GM12878 (cell line): ENCODE data around the gene GFRA1. TPM values are rescaled to one million over a fixed set of nuclear protein-coding genes. Genes with fewer than 3 reads are reported as not detected.

Experiments
- ATAC-seq: fragments of 200-7000 bp; cut with Tn5 transposase; 3 replicates; pipeline ENCODE4 v1.9.1; 2020; ENCODE audit warnings: mild to moderate bottlenecking, moderate library complexity
- BruUV-seq: library from RNA; stranded (reverse); fragments of 400-500 nt; replicated peaks from 2 replicates; lab custom pipeline; 2021; lab: Mats Ljungman, UMichigan
- CTCF ChIA-PET: fragments of 300-600 bp; sonication (Branson Sonifier 250); formaldehyde crosslinking; extraction: SDS; loops from one replicate; lab custom pipeline; 2021; ENCODE audit warnings: inconsistent platforms; lab: Yijun Ruan, JAX
- POLR2A ChIA-PET: fragments of 350-600 bp; formaldehyde crosslinking; extraction: SDS; loops from one replicate; lab custom pipeline; 2021; ENCODE audit warnings: inconsistent platforms; lab: Charles Lee
- RAD21 ChIA-PET: fragments of 300-600 bp; sonication (Branson Sonifier 250); formaldehyde crosslinking; loops from one replicate; lab custom pipeline; 2023; ENCODE audit warnings: antibody characterized with exemption; ENCODE audit not compliant: unreplicated experiment; lab: Charles Lee
- SMC1A ChIA-PET: fragments of 300-600 bp; sonication (Branson Sonifier 250); formaldehyde crosslinking; loops from one replicate; lab custom pipeline; 2023; ENCODE audit not compliant: unreplicated experiment, uncharacterized antibody; lab: Charles Lee
- DNase-seq: peaks from one replicate; pipeline ENCODE4 v3.0.0-alpha.2; 2011; ENCODE audit warnings: low read depth, low spot score
- FAIRE-seq: peaks from 3 replicates; lab custom pipeline; 2011; peaks lifted over from hg19 to GRCh38; lab: Jason Lieb, UNC
- H2AFZ ChIP-seq: 2 replicates; pipeline ENCODE4 v1.6.0; 2011; ENCODE audit warnings: low read depth, low read length, control low read depth; ENCODE audit not compliant: control insufficient read depth
- H3K27ac ChIP-seq: 2 replicates; pipeline ENCODE4 v1.5.1; 2011; ENCODE audit warnings: control low read depth; ENCODE audit not compliant: control insufficient read depth, insufficient read depth
- H3K27me3 ChIP-seq, 2 experiments: replicated peaks in 1 of 2; 2 replicates each; pipeline versions ENCODE4 v1.6.0 to v1.6.1; 2011; ENCODE audit warnings: low read length in 1 of 2; ENCODE audit not compliant: control insufficient read depth in 2 of 2, insufficient read depth in 2 of 2
- H3K36me3 ChIP-seq, 2 experiments: 2 replicates each; pipeline ENCODE4 v1.5.1; 2011; ENCODE audit warnings: low read length in 1 of 2; ENCODE audit not compliant: control insufficient read depth in 2 of 2, insufficient read depth in 2 of 2
- H3K4me1 ChIP-seq: 2 replicates; pipeline ENCODE4 v1.6.1; 2011; ENCODE audit warnings: mild to moderate bottlenecking, low read length, moderate library complexity, mixed read lengths; ENCODE audit not compliant: control insufficient read depth, insufficient read depth
- H3K4me2 ChIP-seq: 2 replicates; pipeline ENCODE4 v1.6.0; 2011; ENCODE audit warnings: control low read depth; ENCODE audit not compliant: control insufficient read depth, insufficient read depth
- H3K4me3 ChIP-seq: fragments of 200-600 bp; sonication (generic); 2 replicates; pipeline ENCODE4 v1.5.1; 2016
- H3K79me2 ChIP-seq: 2 replicates; pipeline ENCODE4 v1.6.0; 2011; ENCODE audit warnings: low read length; ENCODE audit not compliant: control insufficient read depth, insufficient read depth
- H3K9ac ChIP-seq: 2 replicates; pipeline ENCODE4 v1.8.0; 2011; ENCODE audit warnings: low read length, control low read depth, mixed read lengths; ENCODE audit not compliant: control insufficient read depth, insufficient read depth
- H3K9me3 ChIP-seq: replicated peaks from 3 replicates; pipeline ENCODE4 v1.5.1; 2011; ENCODE audit warnings: mild to moderate bottlenecking, low read length; ENCODE audit not compliant: control insufficient read depth, insufficient read depth
- H4K20me1 ChIP-seq: 2 replicates; pipeline ENCODE4 v1.6.0; 2011; ENCODE audit not compliant: control insufficient read depth, insufficient read depth
- BCL11A ChIP-seq: IDR thresholded peaks from 2 replicates; pipeline ENCODE4 v1.6.1; 2011; ENCODE audit warnings: low read depth, low read length
- BHLHE40 ChIP-seq, 2 experiments: fragments of 450-650 bp in 1 of 2; IDR thresholded peaks; 2 replicates each; pipeline ENCODE4 v1.6.1; 2011 to 2017; ENCODE audit warnings: low read depth in 2 of 2, borderline replicate concordance in 1 of 2, improper control_type of control experiment in 1 of 2, low read length in 1 of 2, mild to moderate bottlenecking in 1 of 2
- CBX3 ChIP-seq: fragments of 200-600 bp; sonication (generic); IDR thresholded peaks from 2 replicates; pipeline ENCODE4 v1.6.1; 2016; ENCODE audit warnings: low read depth, borderline replicate concordance
- DPF2 ChIP-seq: fragments of 450-650 bp; IDR thresholded peaks from 2 replicates; pipeline ENCODE4 v1.6.1; 2017; ENCODE audit warnings: mild to moderate bottlenecking
- E2F4 ChIP-seq: IDR thresholded peaks from 2 replicates; pipeline ENCODE4 v1.6.1; 2012; ENCODE audit warnings: low read depth, low read length, improper control_type of control experiment
- EZH2 ChIP-seq: IDR thresholded peaks from 2 replicates; pipeline ENCODE4 v1.6.1; 2012; ENCODE audit warnings: low read depth, mild to moderate bottlenecking, control low read depth, inconsistent platforms, low read length, borderline replicate concordance; ENCODE audit not compliant: control insufficient read depth
- FOXK2 ChIP-seq: fragments of 450-650 bp; IDR thresholded peaks from 2 replicates; pipeline ENCODE4 v1.6.1; 2017; ENCODE audit warnings: mild to moderate bottlenecking, moderate library complexity
- JUND ChIP-seq: IDR thresholded peaks from 2 replicates; pipeline ENCODE4 v1.6.1; 2012; ENCODE audit warnings: low read depth, mild to moderate bottlenecking, low read length, improper control_type of control experiment, moderate library complexity
- NBN ChIP-seq: fragments of 450-650 bp; IDR thresholded peaks from 2 replicates; pipeline ENCODE4 v1.6.1; 2016
- NFIC ChIP-seq: IDR thresholded peaks from 2 replicates; pipeline ENCODE4 v1.6.1; 2012; ENCODE audit warnings: low read depth, mild to moderate bottlenecking, inconsistent platforms, low read length, moderate library complexity
- PAX5 ChIP-seq: IDR thresholded peaks from 2 replicates; pipeline ENCODE4 v1.6.1; 2011; ENCODE audit warnings: low read depth, low read length, borderline replicate concordance
- PML ChIP-seq: IDR thresholded peaks from 2 replicates; pipeline ENCODE4 v1.6.1; 2012; ENCODE audit warnings: low read length, inconsistent platforms
- SUPT20H ChIP-seq: IDR thresholded peaks from 2 replicates; pipeline ENCODE4 v1.6.1; 2011; ENCODE audit warnings: low read depth, mild to moderate bottlenecking, low read length, moderate library complexity, borderline replicate concordance; ENCODE audit not compliant: control insufficient read depth
- ZNF24 ChIP-seq: fragments of 450-650 bp; IDR thresholded peaks from 2 replicates; pipeline ENCODE4 v1.6.1; 2017; ENCODE audit warnings: antibody characterized with exemption, mild to moderate bottlenecking
- WGBS: methylation state at CpG from one replicate; pipeline ENCODE4 v1.1.6; 2016; ENCODE audit warnings: low lambda C conversion rate; ENCODE audit not compliant: insufficient replicate concordance, insufficient coverage; ENCODE audit errors: missing lambda C conversion rate; 5-methylcytosine and 5-hydroxymethylcytosine counted together
- in situ Hi-C: fragments of 300-500 bp; cut with MboI; formaldehyde crosslinking; loops from 9 replicates; pipeline ENCODE4 v1.14.3; 2018; ENCODE audit warnings: mixed read lengths
- intact Hi-C: fragments of 100-400 bp; cut with micrococcal nuclease; formaldehyde crosslinking; loops from one replicate; pipeline ENCODE4 v1.14.2; 2022; ENCODE audit not compliant: unreplicated experiment
- polyA plus RNA-seq, 11 experiments: library from polyadenylated mRNA; depleted of rRNA in 4 of 11; unstranded in 6 of 11; stranded (reverse) in 5 of 11; fragments of >200 nt; fragmentation: Nextera tagmentation in 4 of 11; fragmentation: Illumina TruSeq in 1 of 11; extraction: Ambion mirVana in 4 of 11; extraction: Trizol in 1 of 11; gene quantifications; 1 replicate in 1 of 11; 2 replicates in 10 of 11; pipeline versions ENCODE4 v1.2.1 to v1.2.3, GENCODE V29; 2011 to 2016; ENCODE audit warnings: inconsistent platforms in 2 of 11, missing spikeins in 2 of 11, low read depth in 1 of 11
- total RNA-seq, 4 experiments: library from RNA; depleted of rRNA in 3 of 4; stranded (reverse); fragments of >200 nt in 3 of 4; fragmentation: Illumina TruSeq in 1 of 4; extraction: Trizol in 1 of 4; gene quantifications; 2 replicates each; pipeline versions ENCODE4 v1.2.1 to v1.2.3, GENCODE V29; 2013 to 2021
- TF ChIP-seq, protein P1 (sequence below): fragments of 450-650 bp; IDR thresholded peaks from 2 replicates; pipeline ENCODE4 v1.6.1; 2017; ENCODE audit warnings: low read depth, mild to moderate bottlenecking, moderate library complexity

The GFRA1 gene
- total and polyA plus RNA-seq, 10 of the 15 experiments (the other 5 are each of a cell fraction or from before 2014, with no cell fraction given): 0.05 to 0.19 TPM; not detected in 8

GRCh38 chr10:116312548-116312947, 39.5 kb upstream of the GFRA1 start:
- FAIRE-seq (no peak), ATAC-seq (no peak), DNase-seq (no peak)
- TF ChIP-seq DPF2: no peak
- no peak for TF ChIP-seq FOXK2
- TF ChIP-seq SUPT20H: no peak
- no peak for TF ChIP-seq NBN
- no peak for TF ChIP-seq JUND
- no peak for TF ChIP-seq EZH2
- no peak for TF ChIP-seq PAX5
- TF ChIP-seq ZNF24: no peak
- intact Hi-C loops (no loop called here), in situ Hi-C loops (no loop called here)
- Histone ChIP-seq H3K4me3 (no peak overlapping the region), H3K9me3 (no peaks in the 10 kb centered on the region), H3K9ac (no peak overlapping the region), H4K20me1 (no peaks in the 10 kb centered on the region), H3K27ac (no peak overlapping the region), H3K79me2 (no peaks in the 10 kb centered on the region), H3K36me3 (no peaks in the 10 kb centered on the region), H3K27me3 (no peaks in the 10 kb centered on the region), H3K4me2 (no peak overlapping the region), H3K4me1 (no peaks in the 10 kb centered on the region), H2AFZ (no peak overlapping the region)
- ChIA-PET CTCF (no interaction called here), SMC1A (no interaction called here), RAD21 (no interaction called here), POLR2A (no interaction called here)
- BruUV-seq: no TSS peak
- WGBS: 17% methylated on average over 4 of the region's 4 CpGs

DNA sequence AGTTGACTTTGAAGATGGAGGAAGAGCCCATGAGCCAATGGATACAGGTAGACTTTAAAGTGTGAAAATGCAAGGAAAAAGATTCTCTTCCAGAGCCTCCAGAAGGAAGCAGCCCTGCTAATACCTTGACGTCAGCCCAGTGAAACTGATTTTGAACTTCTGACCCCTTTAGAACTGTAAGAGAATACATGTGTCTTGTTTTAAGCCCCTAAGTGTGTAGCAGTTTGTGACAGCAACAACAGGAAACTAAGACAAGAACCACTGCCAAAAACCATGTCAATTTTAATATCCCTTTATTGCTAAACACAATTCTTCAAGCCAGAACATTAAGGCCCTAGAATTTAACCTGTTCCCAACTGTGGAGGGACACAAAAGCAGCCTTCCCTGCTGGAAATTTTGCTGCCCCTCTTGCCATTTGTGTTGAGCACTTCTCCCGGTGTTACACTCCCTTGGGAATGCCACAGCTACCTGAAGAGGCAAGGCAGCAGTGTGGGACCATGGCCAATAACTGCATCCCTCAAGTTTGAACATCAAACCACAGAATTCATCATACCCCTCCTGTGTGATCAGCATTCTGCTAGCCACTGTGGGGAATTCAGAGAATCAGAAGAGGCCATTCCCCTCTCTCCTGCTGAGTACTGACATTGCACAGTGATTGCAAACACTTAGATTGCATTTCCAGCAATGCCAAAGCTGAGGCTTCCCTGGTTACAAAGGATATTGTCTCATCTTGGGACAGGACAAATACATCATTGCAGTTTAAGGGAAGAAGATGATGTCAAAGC, 38.9 kb upstream of the GFRA1 start:
- CTCF ChIA-PET: interaction anchor here (0.6 kb wide), 1 partner anchor 35 kb away, joined by 3 read pairs; no protein-coding TSS in a partner anchor
- intact Hi-C loops (no loop called here), in situ Hi-C loops (no loop called here)
- SMC1A ChIA-PET: no interaction called here
- no peak overlapping the region for H3K4me2 ChIP-seq
- no peak for FAIRE-seq
- no peak overlapping the region for H3K9ac ChIP-seq
- H4K20me1 ChIP-seq: no peaks in the 10 kb centered on the region
- no peaks in the 10 kb centered on the region for H3K9me3 ChIP-seq
- 0% methylated on average over 2 of the region's 2 CpGs for WGBS
- no peaks in the 10 kb centered on the region for H3K27me3 ChIP-seq
- no peaks in the 10 kb centered on the region for H3K79me2 ChIP-seq
- no peak overlapping the region for H2AFZ ChIP-seq
- DNase-seq: no peak
- POLR2A ChIA-PET: no interaction called here
- H3K4me3 ChIP-seq: no peak overlapping the region
- ATAC-seq: no peak
- BruUV-seq: no TSS peak
- no peaks in the 10 kb centered on the region for H3K4me1 ChIP-seq
- H3K27ac ChIP-seq: no peak overlapping the region
- no peak for TF ChIP-seq PML
- TF ChIP-seq EZH2: no peak
- TF ChIP-seq, protein P1, sequence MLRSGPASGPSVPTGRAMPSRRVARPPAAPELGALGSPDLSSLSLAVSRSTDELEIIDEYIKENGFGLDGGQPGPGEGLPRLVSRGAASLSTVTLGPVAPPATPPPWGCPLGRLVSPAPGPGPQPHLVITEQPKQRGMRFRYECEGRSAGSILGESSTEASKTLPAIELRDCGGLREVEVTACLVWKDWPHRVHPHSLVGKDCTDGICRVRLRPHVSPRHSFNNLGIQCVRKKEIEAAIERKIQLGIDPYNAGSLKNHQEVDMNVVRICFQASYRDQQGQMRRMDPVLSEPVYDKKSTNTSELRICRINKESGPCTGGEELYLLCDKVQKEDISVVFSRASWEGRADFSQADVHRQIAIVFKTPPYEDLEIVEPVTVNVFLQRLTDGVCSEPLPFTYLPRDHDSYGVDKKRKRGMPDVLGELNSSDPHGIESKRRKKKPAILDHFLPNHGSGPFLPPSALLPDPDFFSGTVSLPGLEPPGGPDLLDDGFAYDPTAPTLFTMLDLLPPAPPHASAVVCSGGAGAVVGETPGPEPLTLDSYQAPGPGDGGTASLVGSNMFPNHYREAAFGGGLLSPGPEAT: no peak
- TF ChIP-seq ZNF24: no peak
- no peak for TF ChIP-seq BCL11A
- no peak for TF ChIP-seq E2F4
- no peak for TF ChIP-seq BHLHE40 (IDR thresholded peaks at IDR 0.05; ENCODE audit: borderline replicate concordance in 1 of 2, low read depth in 2 of 2, low read length in 1 of 2)
- TF ChIP-seq NFIC: no peak
- TF ChIP-seq CBX3: no peak
- H3K36me3 ChIP-seq: no peaks in the 10 kb centered on the region
- RAD21 ChIA-PET: no interaction called here
